ENCODE results near the gene STK11IP.

Gene STK11IP

DNA sequence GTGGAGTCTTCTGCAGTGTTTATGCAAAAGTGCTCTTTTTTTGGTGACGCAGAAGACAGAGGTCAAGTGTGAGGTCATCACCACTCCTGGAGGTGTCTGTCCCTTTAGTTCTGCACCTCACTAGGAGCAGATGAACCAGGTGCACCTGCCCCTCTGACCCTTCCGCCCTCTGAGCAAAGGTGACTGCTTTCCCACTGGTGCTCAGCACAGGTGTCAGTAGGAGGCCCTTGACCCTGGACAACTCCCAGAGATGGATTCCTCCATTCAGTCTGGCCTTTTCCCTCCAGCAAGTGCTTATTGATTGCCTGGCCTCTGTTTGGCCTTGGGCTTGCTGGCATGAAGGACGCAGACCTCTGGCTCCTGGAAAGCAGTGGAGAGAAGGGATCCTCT is 21.1 kb downstream of the STK11IP start:
- DNase-seq, result no peak

DNA sequence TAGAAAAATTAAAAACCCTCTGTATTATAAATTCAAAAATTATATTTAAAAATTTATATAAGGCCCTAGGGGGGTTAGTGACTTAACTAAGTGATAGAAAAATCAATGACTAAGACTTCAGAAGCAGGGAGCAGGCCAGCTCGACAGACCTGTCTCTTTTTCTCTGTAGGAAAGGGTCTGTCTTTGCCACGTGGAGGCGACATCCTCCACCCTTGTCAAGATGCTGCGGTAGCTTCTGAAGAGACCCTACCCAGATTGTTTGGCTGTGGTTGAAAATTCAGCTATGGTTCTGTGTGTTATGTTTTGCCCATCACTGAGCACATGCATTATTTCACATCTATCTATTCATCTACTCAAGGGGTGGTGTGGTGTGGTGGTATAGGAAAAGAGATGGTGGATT is 21.6 kb downstream of the STK11IP start:
- no peak for DNase-seq

DNA sequence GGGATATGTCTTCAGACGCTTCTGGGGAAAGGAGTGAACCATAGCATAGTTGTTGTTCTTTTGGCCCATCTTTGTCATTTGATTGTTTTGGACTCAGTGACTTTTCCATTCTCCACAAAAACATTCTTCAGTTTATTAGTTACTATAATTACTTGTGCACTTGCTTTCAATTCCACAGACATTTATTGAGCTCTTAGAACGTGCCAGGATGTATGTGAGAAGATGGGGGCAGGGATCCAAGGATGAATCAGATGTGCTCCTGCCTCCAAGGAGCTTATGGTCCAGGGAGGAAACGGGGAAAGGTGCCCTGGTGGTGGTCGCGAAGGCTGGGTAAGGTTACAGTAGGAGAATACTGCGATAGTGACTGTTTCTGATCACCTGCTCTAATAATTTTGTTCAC is 22.9 kb downstream of the STK11IP start:
- no peak for DNase-seq

DNA sequence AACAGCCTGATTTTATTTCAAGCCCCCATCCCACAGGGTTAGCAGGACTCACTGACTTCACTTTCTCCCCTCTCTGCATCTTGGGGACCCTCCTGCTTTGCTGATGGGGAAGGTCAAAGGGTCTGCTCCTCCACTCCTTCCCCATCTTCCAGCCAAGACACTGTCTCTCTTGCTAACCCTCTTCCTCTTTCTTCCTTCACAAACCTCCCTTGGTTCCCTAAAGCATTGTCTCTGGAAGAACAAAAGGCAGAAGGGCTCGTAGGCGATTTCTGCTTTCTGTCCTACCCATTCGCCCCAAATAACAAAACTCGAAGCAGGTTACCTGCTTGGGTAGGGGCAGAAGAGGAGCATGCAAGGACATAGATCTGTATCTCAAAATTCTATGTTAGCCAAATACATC is 24.3 kb downstream of the STK11IP start:
- no peak for DNase-seq

DNA sequence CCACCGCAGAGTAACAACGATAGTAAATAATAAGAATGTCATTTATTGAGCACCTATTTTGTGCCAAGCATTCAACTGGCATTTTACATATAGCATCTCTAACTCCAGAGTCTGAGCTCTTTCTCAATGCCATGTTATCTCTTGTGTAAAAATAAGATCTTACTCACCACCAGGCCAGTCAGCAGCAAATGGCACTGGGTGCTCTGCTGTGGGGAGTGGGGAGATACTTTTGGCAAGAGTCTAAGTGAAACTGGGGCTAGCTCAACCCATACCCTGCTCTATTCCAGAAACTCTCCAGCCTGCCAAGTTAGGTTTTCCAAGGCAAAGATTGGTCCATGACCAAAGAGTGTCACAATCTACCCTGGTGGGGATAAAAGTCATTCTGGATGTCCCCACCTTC is 24.8 kb downstream of the STK11IP start:
- DNase-seq, result no peak

DNA sequence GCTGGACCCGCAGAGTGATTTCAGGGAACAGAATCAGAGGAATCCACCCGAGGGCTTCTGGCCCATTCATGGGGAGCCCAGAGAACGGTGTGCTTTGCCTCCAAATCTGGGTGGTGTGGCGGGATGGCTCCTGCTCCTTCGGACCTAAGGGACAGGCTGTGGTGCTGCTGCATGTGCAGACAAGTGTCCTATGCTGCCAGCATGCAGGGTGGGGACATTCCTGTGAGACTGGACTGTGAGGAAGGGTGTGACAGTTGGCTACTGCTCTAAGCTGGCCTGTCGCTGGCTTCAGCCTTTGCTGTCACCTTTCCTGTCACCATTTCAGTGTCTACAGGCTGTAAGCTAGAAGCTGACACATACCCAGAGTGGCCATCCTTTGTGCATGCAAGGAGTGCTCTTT is 26.9 kb downstream of the STK11IP start:
- DNase-seq, result no peak

DNA sequence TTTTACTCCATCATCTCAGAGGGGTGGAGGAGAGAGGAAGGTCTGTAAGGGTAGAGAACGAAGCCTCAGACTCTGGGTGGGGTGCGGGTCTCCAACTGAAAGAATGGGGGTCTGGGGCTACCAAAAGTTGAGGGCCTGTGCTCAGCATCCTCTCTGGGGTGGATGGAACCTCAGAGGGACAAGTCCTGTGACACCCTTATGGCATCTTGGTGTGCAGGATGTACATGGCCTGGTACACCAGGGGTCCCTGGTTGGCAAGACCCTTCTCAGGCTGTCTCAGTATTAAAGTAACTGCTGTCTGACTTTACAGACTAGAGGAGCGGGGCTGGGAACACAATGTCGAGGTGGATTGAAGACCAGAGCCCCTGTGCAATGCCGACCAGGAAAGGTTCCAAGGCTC is 27.5 kb downstream of the STK11IP start:
- DNase-seq, result no peak

DNA sequence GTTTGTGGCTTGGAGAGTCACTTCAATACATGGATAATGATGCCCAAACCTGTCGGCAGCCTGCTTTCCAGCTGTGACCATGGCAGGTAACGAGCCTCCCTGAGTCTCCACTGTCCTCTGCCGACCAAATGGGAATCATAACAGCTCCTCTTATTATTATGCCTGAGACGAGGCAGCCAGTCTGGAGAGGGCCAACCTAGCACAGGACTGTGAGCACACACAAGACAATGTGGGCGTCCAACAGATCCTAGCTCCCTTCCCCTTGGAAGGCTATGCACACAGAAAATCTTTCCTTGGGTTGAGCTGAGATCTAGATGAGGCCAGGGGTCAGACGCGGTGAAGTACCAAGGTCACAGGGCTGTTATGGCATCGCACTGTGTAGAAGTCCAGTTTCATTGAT is 28.9 kb downstream of the STK11IP start:
- no peak for DNase-seq

DNA sequence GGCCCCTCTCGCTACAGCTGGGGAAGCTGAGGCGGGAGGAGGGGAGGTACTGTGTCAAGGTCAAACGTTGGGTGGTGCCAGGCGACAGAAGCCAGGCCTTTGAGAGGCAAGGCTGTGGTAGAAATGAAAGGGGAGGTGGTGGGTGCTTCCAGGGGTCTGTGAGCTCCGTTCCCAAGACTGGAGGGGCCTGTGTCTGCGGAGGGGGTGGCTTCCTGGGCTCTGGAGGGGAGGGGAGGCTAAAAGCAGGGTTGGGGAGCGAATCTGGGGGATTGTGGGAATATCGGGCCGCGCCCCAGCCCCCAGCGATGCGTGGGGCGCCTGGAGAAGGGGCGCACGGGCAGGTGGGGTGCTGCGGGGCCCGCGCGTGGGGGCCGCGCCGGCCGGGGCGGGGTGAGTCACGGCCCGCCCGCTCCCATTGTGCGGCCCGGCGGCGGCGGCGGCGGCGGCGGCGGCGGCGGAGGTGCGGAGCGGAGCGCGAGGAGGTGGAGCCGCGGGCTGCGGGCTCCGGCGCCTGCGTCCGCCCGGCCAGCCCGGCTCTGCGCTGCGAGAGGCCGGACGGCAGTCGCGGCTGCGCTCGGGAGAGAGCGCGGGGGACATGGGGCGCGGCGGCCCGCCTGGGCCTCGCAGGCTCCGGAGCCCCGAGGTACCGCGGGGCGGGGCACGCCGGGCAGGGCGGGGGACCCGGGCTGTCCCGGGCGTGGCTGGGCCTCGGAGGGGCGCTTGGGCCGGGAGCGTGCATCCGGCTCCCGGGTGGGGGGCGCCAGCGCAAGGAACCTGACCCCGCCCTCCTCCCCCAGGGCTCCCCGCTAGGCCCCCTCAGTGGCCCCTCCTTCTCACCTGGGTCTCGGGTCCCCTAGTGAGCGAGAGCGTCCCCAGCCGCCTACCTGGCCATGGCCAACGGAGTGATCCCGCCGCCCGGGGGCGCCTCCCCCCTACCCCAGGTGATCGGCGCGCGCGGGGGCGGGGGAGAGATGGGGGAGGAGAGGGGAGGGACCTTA is 29.7 kb downstream of the STK11IP start, which contains the start of gene SLC4A3:
Gene SLC4A3 (plus strand): TSS at position 528 of the 998 bp plus-strand sequence. CDS start 363 bp downstream, at position 891.
- peak; percentile 34 for DNase-seq

DNA sequence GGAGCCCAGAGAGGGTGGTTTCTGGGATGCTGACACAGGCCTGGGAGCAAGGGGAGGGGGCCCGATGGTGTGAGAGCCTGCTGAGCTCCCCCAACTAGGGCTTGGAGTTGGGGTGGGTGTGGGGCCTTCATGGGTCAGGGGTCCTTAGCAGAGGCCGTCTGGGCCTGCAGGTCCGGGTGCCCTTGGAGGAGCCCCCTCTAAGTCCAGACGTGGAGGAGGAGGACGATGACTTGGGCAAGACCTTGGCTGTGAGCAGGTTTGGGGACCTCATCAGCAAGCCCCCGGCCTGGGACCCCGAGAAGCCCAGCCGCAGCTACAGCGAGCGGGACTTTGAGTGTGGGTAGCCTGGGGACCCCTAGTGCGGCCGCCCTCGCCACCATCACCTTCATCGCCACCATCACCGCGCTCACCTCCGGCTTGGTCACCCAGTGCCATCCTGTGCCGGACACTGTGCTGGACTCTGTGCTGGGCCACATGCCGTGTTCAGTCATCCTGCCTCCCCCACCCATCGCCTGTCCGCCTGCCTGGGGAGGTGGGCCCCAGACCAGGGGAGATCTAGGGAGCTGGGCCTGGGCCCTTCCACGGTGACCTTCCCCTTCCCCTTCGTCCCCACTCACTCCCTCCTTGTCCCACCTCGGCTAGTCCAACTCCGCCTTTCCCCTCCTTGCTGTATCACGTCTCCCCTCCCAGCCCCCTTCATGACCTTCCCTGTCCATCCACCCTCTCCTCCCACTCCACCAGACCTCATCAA is 30.8 kb downstream of the STK11IP start:
- DNase-seq, result no peak

DNA sequence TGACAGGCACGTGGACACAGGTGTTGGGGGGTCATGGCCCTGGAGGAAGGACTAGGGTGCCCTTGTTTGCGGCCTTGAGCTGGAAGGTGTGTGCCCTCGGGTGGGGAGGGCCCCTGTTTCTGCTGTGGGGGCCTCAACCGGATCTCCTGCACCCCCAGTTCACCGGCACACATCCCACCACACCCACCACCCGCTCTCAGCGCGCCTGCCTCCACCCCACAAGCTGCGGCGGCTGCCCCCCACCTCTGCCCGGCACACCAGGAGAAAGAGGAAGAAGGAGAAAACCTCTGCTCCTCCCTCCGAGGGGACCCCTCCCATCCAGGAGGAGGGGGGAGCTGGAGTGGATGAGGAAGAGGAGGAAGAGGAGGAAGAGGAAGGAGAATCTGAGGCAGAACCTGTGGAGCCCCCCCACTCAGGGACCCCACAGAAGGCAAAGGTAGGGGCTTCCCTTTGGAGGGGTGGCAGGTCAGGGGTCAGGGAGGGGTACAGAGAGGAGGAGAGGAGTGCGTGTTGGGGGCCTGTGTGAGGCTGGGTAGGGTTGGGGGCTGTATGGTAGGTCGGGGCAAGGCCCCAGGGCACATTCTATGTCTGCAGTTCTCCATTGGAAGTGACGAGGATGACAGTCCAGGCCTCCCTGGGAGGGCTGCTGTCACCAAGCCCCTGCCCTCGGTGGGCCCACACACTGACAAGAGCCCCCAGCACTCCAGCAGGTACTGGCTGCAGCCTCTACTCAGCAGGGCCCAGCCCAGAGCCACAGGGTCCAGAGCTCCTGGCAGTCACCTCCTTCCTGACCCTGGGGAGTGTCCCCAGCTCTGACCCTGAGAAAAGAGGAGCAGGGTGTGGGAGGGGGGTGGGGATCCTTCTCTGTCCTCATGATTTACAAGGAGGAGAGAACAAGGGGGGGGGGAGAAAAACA is 31.6 kb downstream of the STK11IP start:
- no peak for DNase-seq

DNA sequence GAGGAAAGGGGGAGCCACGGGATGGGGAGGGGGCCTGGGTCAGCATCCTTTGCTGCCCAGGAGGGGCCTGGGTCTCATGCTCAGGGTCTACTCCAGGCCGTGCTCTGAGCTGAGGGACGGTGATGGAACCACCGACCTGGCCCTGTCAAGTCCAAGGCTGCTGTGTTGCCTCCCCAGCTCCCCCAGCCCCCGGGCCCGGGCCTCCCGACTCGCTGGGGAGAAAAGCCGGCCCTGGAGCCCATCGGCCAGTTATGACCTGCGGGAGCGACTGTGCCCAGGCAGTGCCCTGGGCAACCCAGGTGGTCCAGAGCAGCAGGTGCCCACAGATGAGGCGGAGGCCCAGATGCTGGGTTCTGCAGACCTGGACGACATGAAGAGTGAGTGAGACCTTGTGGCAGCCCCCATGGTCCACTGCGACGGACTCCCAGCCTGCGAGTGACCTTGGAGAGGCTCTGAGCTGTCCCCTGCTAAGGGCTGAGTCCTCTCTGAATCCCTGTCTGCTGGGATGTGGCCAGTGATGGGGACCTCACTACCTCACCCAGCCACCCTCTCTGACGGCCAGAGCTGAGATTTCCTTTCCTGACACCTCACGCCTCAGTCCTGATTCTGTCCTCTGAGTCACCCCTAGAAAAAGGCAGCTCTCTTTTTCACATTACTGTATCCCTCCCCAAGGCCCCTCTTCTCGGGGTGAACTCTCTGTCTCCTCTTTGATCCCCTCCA is 32.5 kb downstream of the STK11IP start:
- no peak for DNase-seq

DNA sequence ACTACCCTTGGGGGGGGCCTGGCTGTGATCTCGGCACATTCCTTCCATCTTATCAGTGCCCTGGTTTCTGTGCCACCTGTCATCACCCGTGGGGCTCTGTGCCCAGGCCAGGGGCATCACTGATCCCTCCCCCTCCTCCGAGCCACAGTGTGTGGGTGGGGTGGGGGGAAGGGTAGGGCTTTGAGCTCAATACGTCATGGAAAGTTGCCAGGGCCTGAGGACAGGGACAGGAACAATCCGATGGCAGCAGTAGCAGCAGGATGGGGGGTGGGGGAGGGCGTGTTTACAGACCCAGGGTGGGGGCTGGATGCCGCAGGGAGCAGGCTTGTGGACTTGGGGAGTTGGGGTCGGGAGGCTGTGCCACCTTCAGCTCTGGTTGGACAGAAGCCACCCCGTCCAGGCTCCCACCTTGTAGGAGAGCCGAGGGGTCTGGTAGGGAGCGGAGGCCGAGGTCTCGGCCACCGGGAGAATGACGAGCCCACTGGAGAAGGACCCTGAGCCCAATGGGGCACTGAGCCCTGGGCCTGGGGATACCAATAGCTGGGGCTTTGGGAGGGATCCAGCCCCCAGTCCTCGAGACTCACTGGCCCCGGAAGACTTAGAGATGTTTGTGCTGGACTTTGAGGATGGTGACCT is 33.2 kb downstream of the STK11IP start:
- no peak for DNase-seq

DNA sequence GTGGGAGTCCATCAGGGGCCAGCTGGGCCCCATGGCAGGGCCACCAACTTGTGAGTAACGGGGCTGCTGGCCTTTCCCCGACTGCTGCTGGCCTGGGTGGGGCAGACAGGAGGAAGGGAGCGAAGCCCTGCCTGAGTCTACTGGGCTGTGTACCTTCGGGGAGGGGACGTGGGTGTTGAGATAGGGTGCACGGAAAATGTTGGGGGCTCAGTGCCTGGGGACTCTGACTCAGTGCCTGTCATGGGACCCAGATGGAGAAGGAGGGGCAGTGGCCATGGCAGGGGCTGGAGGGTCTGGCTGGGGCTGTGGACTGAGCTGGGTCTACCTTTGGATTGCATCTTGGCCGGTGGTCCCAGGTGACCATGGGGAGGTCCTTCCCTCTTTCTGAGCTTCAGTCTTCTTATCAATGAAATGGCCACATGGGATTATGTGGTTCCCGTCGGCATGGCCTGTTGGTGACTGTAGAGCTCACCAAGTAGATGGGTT is 33.8 kb downstream of the STK11IP start:
- DNase-seq, result no peak

DNA sequence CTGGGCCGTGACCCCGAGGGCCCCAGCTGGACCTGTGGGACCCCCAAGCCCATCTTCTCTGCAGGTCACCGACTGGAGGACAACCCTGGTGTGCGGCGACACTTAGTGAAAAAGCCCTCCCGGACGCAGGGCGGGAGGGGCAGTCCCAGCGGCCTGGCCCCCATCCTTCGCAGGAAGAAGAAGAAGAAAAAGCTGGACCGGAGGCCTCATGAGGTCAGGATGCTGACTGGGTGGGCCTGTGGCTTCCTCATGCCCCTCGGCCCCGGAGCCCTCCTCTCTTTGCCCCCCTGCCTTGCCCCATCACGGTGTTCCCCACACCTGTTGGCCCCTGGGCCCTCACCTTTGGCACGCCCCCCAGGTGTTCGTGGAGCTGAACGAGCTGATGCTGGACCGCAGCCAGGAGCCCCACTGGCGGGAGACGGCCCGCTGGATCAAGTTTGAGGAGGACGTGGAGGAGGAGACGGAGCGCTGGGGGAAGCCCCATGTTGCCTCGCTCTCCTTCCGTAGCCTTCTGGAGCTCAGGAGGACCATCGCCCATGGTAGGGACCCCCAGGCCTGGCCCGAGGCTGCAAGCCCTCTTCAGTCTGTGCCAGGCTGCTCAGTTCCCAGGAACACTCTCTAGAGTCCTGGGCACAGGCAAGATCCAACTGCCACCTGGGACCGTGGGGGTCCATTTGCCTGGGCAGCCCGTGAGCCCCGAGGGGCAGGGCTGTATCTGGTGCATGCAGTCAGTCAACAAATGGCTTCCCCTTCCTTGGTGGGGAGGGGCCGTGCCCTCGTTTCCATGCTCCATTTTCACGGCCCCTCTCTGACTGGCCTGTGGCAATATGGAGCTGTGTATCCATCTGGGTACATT is 34.5 kb downstream of the STK11IP start:
- DNase-seq, result no peak

DNA sequence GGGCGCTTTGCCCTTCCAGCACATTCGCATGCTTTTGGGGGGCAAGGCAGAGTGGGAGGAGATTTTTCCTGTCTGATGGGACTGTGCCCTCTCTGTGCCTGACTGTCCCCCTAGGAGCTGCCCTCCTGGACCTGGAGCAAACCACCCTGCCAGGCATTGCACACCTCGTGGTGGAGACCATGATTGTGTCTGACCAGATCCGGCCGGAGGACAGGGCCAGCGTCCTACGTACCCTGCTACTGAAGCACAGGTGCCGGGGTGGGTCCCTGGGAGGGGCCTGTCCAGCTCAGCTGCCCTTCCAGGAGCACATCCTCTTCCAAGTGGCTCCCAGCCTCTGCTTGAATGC is 35.1 kb downstream of the STK11IP start:
- no peak for DNase-seq

DNA sequence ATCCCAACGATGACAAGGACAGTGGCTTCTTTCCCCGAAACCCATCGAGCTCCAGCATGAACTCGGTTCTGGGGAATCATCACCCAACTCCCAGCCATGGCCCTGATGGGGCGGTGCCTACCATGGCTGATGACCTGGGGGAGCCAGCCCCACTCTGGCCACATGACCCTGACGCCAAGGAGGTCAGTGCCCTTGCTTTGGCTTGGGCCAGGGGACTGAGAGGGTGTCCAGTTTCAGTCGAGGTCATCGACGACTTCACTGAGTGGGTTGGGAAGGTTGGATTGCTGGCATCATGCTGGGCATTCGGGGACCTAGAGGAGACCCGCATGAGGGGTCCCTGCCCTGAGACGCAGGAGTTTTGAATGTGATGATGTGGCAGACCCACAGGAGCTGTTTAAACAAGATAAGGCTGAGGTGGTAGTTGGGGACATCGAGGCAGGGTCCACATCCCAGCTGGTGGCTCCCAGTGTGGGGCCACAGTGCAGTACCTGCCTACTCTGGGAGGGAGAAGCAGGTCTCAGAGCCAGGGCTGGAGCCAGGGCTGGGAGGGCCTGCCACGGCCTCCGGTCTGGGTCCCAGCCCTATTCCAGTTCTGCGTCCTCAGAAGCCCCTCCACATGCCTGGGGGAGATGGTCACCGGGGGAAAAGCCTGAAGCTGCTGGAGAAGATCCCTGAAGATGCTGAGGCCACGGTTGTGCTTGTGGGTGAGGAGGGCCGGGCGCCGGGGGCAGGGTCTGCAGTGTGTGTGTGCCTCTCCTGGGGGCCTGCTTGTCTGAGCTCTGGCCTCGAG is 35.8 kb downstream of the STK11IP start:
- DNase-seq, result no peak

DNA sequence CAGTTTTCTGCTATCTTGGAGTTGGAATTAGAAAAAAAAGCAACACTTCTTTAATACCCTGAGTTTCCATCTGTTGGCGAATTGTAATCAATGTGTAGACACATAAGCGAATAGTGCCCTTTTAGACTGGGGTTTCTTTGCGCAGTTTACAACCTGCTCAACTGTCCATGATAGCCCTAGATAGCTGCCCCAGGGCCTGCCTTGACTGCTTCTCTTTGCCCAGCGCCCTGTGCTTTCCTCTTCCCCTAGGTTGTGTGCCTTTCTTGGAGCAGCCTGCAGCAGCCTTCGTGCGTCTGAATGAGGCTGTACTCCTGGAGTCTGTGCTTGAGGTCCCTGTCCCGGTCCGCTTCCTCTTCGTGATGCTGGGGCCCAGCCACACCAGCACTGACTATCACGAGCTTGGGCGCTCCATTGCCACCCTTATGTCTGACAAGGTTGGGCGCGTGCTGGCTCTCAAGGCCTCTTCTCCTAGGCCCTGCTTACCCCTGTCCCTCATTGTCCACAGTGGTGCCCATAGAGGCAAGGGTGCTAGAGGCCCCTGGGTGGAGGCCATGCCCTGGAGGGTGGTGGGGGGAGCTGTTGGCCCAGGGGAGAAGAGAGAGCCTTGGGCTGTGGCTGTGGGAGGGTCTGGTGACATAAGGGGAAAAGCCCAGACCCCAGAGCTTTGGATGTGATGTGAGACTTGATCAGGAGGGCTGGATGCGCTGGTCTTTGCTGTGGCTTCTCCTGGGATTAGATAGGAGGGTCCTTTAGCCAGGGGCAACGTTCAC is 36.7 kb downstream of the STK11IP start:
- DNase-seq, result no peak

All from activated T-cell treated with anti-CD3 and anti-CD28 coated beads, Interleukin-2, amount 50 U/mL, for 1 hour (primary cell).